HG03460 (cell line): ENCODE measurements around the gene RPP38.

ENCODE experiments used
- ATAC-seq: cut with Tn5 transposase; IDR thresholded peaks from one replicate; pipeline ENCODE4 v1.9.1; 2021; ENCODE audit not compliant: unreplicated experiment

Gene RPP38

DNA sequence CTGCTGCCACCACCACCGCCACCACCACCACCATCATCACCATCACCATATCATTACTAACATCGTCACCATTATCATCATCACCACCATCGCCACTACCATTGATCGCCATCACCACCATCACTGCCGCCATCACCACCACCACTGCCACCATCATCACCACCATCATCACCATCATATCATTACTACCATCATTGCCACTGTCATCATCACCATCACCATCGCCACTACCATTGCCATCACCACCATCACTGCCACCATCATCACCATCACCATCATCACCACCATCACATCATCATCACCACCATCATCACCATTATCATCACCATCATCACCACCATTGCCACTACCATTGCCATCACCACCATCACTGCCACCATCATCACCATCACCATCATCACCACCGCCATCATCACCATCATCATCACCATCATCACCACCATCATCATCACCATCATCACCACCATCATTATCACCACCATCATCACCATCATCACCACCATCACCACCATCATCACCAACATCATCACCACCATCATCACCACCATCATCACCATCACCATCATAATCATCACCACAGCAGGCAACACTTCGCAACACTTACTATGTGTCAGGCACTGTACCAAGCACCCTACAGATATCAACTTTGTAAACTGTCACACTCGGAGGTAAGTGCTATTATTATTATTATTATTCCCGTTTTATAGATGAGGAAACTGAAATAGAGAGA lies 52.1 kb downstream of the RPP38 start:
- no peak for ATAC-seq

DNA sequence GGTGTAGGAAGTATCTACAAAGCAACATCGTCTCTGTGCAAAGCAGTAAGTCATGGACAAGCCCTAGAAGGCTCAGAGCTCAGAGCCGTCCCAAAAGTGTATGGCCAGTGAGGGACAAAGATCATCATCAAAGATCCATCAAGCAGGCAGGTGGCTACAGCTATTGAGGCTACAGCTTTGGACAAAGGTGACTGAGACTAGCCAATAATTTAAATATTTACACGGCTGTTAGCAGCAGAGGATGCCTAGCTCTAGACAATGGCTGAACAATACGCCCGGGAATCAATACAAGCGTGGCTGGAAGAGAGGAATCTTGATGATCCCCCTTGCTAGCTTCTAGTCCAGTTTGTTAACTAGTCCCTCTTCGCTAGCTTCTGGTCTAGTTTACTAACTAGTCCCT lies 53.4 kb downstream of the RPP38 start:
- ATAC-seq: no peak

DNA sequence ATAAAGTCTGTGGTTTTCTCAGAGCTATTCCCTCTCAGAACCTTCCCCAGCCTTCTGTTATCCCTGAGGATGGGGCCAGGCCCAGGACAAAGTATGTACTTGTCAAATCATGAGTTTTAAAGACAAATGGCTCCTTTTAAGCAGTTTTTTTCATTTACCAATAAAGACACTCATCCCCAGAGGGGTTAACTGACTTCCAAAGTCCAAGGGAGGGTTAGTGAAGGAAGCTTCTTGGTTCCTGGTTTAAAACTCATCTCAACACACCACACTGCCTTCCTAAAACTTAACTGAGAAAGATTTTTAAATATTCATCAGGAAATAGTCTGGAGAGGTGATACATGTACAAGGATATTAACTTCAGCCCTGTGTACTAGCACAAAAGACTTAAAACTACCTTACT lies 55.4 kb downstream of the RPP38 start:
- ATAC-seq: no peak
